PC-3 (cell line): Measurements from ENCODE around the gene RAB6B. TPM values are rescaled to one million over a fixed set of nuclear protein-coding genes. Genes with fewer than 3 reads are reported as not detected.

ENCODE experiments used
- ATAC-seq: fragments of 200-7000 bp; cut with Tn5 transposase; 2 replicates; pipeline ENCODE4 v1.9.1; 2020; ENCODE audit warnings: mild to moderate bottlenecking, moderate library complexity
- BruUV-seq: library from RNA; stranded (reverse); fragments of 400-500 nt; replicated peaks from 2 replicates; lab custom pipeline; 2021; lab: Mats Ljungman, UMichigan
- CTCF ChIA-PET: fragments of 300-600 bp; sonication (Branson Sonifier 250); formaldehyde crosslinking; loops from one replicate; lab custom pipeline; 2022; ENCODE audit warnings: antibody characterized with exemption; lab: Charles Lee
- POLR2A ChIA-PET: fragments of 300-600 bp; sonication (Branson Sonifier 250); formaldehyde crosslinking; loops from one replicate; lab custom pipeline; 2022; ENCODE audit warnings: antibody characterized with exemption; ENCODE audit not compliant: unreplicated experiment; lab: Charles Lee
- DNase-seq: peaks from one replicate; pipeline ENCODE4 v3.0.0-alpha.2; 2015
- H2AFZ ChIP-seq: fragments of 300-600 bp; sonication (generic); 2 replicates; pipeline ENCODE4 v1.6.0; 2016; ENCODE audit warnings: antibody characterized with exemption, low read length
- H3F3A ChIP-seq: fragments of 300-600 bp; sonication (generic); one replicate; pipeline ENCODE4 v1.6.0; 2017; ENCODE audit warnings: antibody characterized with exemption, low read length, control low read depth, mild to moderate bottlenecking; ENCODE audit not compliant: unreplicated experiment
- H3K27ac ChIP-seq: fragments of 300-600 bp; sonication (generic); 2 replicates; pipeline ENCODE4 v1.5.1; 2016; ENCODE audit warnings: mild to moderate bottlenecking, low read length
- H3K27me3 ChIP-seq: fragments of 300-600 bp; sonication (generic); 2 replicates; pipeline ENCODE4 v1.6.1; 2016; ENCODE audit warnings: low read length, mixed read lengths
- H3K36me3 ChIP-seq: fragments of 300-600 bp; sonication (generic); 2 replicates; pipeline ENCODE4 v1.6.1; 2016; ENCODE audit warnings: low read depth, mixed run types, low read length, mixed read lengths
- H3K4me1 ChIP-seq: fragments of 300-600 bp; sonication (generic); 2 replicates; pipeline ENCODE4 v1.5.1; 2016; ENCODE audit warnings: low read length; ENCODE audit not compliant: insufficient read depth
- H3K4me2 ChIP-seq: fragments of 300-600 bp; sonication (generic); 2 replicates; pipeline ENCODE4 v1.6.0; 2016; ENCODE audit warnings: low read length
- H3K4me3 ChIP-seq: fragments of 300-600 bp; sonication (generic); 2 replicates; pipeline ENCODE4 v1.5.1; 2016; ENCODE audit warnings: mild to moderate bottlenecking, low read length, mixed read lengths
- H3K79me2 ChIP-seq: fragments of 300-600 bp; sonication (generic); 2 replicates; pipeline ENCODE4 v1.6.1; 2017; ENCODE audit warnings: low read length, mixed read lengths
- H3K9ac ChIP-seq: fragments of 300-600 bp; sonication (generic); 2 replicates; pipeline ENCODE4 v1.6.0; 2016; ENCODE audit warnings: mild to moderate bottlenecking, low read length
- H3K9me2 ChIP-seq: fragments of 300-600 bp; sonication (generic); replicated peaks from 2 replicates; pipeline ENCODE4 v1.6.1; 2016; ENCODE audit warnings: mixed run types, low read length, mixed read lengths
- H3K9me3 ChIP-seq: fragments of 300-600 bp; sonication (generic); 2 replicates; pipeline ENCODE4 v1.6.1; 2016; ENCODE audit warnings: low read length, mixed read lengths
- H4K20me1 ChIP-seq: fragments of 300-600 bp; sonication (generic); 2 replicates; pipeline ENCODE4 v1.6.1; 2016; ENCODE audit warnings: low read length, mixed read lengths
- EZH2 ChIP-seq: fragments of 300-600 bp; sonication (generic); IDR thresholded peaks from one replicate; pipeline ENCODE4 v1.6.1; 2017; ENCODE audit warnings: antibody characterized with exemption, mild to moderate bottlenecking, low read length; ENCODE audit not compliant: unreplicated experiment
- EZH2phosphoT487 ChIP-seq: fragments of 300-600 bp; sonication (generic); IDR thresholded peaks from 2 replicates; pipeline ENCODE4 v1.6.1; 2018; ENCODE audit warnings: mild to moderate bottlenecking, antibody characterized with exemption, low read length, borderline replicate concordance
- intact Hi-C: fragments of 100-400 bp; cut with micrococcal nuclease; formaldehyde crosslinking; loops from 2 replicates; pipeline ENCODE4 v1.9.0; 2023
- total RNA-seq: library from RNA; depleted of rRNA; stranded (reverse); fragments of >200 nt; gene quantifications from 2 replicates; pipeline ENCODE4 v1.2.3, GENCODE V29; 2014
- TF ChIP-seq, protein P1 (sequence below): fragments of 300-600 bp; sonication (generic); conservative IDR thresholded peaks from 2 replicates; pipeline ENCODE4 v1.5.1; 2017; ENCODE audit warnings: antibody characterized with exemption, low read depth, mild to moderate bottlenecking, low read length

Gene RAB6B
- total RNA-seq, 1 experiment from 2014 or later: 0.22 TPM

DNA sequence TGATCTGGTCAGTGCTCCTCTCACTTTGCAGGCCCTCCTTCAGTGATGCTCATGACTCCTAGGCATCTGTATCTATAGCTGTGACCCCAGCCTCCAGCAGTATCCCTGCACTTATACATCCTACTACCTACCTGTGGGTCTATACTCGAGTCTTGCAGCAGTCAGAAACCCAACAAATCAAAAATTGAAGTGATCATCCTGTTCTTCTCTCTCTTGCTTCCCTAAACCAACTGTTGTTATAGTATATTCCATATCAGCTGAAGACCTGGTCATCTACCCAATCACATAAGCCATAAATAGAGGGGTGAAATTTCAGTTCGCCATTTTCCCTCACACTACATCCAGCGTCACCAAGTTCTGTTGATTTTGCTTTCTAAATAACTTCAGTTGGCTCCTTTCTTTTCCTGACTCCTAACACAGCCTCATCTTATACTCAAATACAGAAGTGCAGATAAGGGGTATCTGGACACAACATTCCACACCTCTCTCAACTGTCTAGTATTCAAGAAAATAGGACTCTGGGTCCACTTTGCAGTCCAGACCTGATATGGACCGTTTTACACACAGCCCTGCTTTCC lies 116.0 kb downstream of the RAB6B start:
- Histone ChIP-seq H3K4me2 (no peak overlapping the region), H3K9ac (no peak overlapping the region), H3K4me1 (no peaks in the 10 kb centered on the region), H3F3A (no peaks in the 10 kb centered on the region), H3K27ac (no peak overlapping the region), H3K79me2 (no peaks in the 10 kb centered on the region), H4K20me1 (no peaks in the 10 kb centered on the region), H3K9me2 (no peaks in the 10 kb centered on the region), H3K36me3 (no peaks in the 10 kb centered on the region), H3K9me3 (no peaks in the 10 kb centered on the region), H3K4me3 (no peak overlapping the region), H2AFZ (no peak overlapping the region), H3K27me3 (0 out of 2 replicates have a peak, but pooled peaks cover 8% of the 10 kb centered on the region)
- TF ChIP-seq EZH2 (no peak), EZH2phosphoT487 (no peak)
- TF ChIP-seq, protein P1, sequence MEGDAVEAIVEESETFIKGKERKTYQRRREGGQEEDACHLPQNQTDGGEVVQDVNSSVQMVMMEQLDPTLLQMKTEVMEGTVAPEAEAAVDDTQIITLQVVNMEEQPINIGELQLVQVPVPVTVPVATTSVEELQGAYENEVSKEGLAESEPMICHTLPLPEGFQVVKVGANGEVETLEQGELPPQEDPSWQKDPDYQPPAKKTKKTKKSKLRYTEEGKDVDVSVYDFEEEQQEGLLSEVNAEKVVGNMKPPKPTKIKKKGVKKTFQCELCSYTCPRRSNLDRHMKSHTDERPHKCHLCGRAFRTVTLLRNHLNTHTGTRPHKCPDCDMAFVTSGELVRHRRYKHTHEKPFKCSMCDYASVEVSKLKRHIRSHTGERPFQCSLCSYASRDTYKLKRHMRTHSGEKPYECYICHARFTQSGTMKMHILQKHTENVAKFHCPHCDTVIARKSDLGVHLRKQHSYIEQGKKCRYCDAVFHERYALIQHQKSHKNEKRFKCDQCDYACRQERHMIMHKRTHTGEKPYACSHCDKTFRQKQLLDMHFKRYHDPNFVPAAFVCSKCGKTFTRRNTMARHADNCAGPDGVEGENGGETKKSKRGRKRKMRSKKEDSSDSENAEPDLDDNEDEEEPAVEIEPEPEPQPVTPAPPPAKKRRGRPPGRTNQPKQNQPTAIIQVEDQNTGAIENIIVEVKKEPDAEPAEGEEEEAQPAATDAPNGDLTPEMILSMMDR: no peak
- DNase-seq (no peak), ATAC-seq (no peak)
- CTCF ChIA-PET: no interaction called here
- intact Hi-C loops: no loop called here
- POLR2A ChIA-PET: no interaction called here
- BruUV-seq: no TSS peak

DNA sequence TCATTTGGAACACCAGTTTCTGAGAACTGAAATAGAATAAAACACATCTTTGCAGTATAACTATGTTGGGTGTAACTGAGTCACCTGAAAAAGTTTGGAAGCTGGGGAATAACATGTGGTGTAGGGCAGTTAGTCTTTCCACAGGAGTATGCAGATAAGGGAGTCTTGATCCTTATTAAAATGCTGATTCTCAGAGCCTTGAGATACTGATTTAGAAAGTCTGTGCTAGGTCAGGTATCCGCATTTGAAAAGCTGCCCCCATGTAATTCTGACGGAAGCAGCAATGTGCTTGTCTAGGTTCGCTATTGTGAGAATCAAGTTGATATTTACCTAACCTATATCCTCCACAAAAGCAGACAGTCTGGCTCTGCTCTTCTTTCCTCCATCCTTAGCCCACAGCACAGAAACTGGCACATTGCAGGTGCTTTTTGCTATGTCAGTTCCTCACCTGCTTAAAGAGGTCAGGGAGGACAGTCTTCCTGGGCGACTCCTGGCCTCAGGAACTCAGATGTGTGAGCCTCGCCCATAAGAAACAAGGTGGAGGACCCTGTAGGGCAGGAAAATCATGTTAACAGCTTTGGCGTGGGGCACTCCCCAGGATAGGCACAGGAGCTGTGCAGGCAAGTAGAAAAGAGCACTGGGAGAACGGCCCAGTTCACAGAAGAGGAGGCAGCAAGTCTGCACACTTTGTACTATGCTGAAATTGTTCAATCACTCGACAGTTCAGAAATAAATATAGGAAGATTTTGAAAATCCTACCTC lies 117.7 kb downstream of the RAB6B start:
- no peak overlapping the region for H2AFZ ChIP-seq
- no peaks in the 10 kb centered on the region for H3K9me3 ChIP-seq
- H3K79me2 ChIP-seq: no peaks in the 10 kb centered on the region
- ChIA-PET CTCF (no interaction called here), POLR2A (no interaction called here)
- H3K9ac ChIP-seq: no peak overlapping the region
- no peak for TF ChIP-seq EZH2phosphoT487
- TF ChIP-seq, protein P1: no peak
- no peak for TF ChIP-seq EZH2
- BruUV-seq: no TSS peak
- intact Hi-C loops: no loop called here
- ATAC-seq: no peak
- H3K4me3 ChIP-seq: no peak overlapping the region
- no peak overlapping the region for H3K27ac ChIP-seq
- no peaks in the 10 kb centered on the region for H3K4me1 ChIP-seq
- H3K36me3 ChIP-seq: no peaks in the 10 kb centered on the region
- no peaks in the 10 kb centered on the region for H3K9me2 ChIP-seq
- H3K4me2 ChIP-seq: no peak overlapping the region
- 0 out of 2 replicates have a peak, but pooled peaks cover 11% of the 10 kb centered on the region for H3K27me3 ChIP-seq
- H3F3A ChIP-seq: no peaks in the 10 kb centered on the region
- no peaks in the 10 kb centered on the region for H4K20me1 ChIP-seq
- DNase-seq: peak; percentile 1
